HEK293T (cell line): ENCODE measurements around the gene RPRD1B.

Source experiments
- BHLHE40 ChIP-seq: fragments of 450-650 bp; IDR thresholded peaks from 2 replicates; pipeline ENCODE4 v1.6.1; 2016; ENCODE audit warnings: mild to moderate bottlenecking, moderate library complexity, borderline replicate concordance
- FOXM1 ChIP-seq: fragments of 450-650 bp; IDR thresholded peaks from 2 replicates; pipeline ENCODE4 v1.6.1; 2017; ENCODE audit warnings: mild to moderate bottlenecking, borderline replicate concordance
- SUZ12 ChIP-seq: fragments of 450-650 bp; IDR thresholded peaks from 2 replicates; pipeline ENCODE4 v1.6.1; 2016; ENCODE audit warnings: mild to moderate bottlenecking
- ZNF384 ChIP-seq: fragments of 450-650 bp; IDR thresholded peaks from 2 replicates; pipeline ENCODE4 v1.6.1; 2016

- TF ChIP-seq FOXM1: no peak
- TF ChIP-seq SUZ12: no peak
- TF ChIP-seq BHLHE40: no peak
- no peak for TF ChIP-seq ZNF384
Measured at GRCh38 chr20:38066969-38067716, 33.6 kb downstream of the RPRD1B start.
